HG03066 (cell line): ENCODE results near the gene ZNF17.
A peak's percentile ranks its signal among the peaks of the same experiment; 100 is the strongest.

Experiments
- ATAC-seq: cut with Tn5 transposase; IDR thresholded peaks from one replicate; pipeline ENCODE4 v1.9.1; 2021; ENCODE audit warnings: low read depth; ENCODE audit not compliant: unreplicated experiment

ZNF17 gene

GRCh38 chr19:57421037-57421436 lies 10.1 kb downstream of the ZNF17 start:
- no peak for ATAC-seq

DNA sequence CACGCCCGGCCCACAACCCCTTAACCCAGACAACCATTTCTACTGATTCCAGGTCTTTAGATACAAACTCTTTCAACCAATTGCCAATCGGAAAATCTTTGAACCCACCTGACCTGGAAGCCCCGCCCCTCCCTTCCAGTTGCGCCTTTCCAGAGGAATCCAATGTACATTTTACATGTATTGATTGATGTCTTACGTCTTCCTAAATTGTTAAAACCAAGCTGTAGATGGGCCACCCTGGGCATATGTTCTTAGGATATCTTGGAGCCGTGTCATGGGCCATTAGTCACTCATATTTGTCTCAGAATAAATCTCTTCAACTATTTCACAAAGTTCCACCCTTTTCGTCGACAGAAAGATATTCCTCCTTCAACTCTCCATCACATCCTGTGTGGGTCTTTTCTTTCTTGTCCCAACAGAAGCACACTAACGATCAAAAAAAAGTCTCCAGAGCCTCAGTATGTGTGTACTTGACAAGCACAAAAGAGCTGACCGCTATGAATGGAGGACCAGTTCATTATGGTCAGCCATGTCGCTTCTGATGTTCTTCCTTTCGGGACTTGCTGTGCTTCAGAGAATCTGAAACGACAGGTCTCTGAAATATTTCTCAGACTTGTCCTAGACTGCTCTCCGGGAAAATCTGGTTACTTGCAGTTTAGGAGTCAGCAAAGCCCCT lies 23.6 kb downstream of the ZNF17 start:
- ATAC-seq: no peak

DNA sequence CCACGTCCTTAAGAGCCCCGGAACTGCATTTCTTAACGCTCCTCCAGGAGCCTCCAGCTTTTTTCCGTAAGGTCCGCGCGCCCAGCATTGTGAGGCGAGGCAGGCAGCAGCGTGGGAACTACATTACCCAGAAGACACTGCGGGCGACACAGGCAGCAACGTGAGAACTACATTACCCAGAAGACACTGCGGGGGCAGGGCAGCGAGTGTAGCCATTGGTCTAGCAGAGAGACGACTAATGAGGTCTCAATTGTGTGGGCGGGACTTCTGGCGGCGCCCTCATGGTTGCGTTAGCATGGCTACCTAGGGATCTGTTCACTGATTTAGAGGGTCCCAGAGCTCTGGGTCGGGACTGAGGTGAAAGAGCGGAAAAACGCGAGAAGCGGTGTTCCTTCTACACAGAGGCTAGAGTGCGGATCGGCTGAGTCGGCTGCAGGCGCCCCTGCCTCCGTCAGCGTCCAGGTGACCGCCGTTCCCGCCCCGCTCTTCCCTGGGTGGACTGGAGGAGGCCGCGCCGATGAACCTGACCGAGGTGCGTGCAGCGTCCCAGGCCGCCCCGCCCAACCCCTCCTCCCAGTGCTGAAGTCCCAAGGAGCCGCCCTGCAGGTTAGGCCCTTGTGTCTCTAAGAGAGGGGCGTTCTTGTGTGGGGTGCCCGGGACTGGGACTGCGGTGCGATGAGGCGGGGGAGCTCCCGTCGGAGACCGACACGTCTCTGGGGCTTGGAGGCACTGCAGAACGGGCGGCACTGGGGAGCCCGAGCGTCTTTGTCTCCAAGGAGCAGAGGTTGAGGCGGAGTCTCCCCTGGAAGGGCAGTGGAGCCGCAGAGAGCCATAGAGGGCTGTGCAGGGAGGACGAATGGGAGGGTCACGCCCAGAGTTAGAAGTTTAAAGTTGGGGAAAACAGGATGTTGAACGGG lies 24.4 kb downstream of the ZNF17 start, which contains the start of gene ZNF749:
ZNF749 (plus strand) TSS at position 264 of the 917 bp plus-strand sequence; CDS start at position 518, 254 bp downstream.
- ATAC-seq: peak; percentile 96

- no peak for ATAC-seq
Observed at GRCh38 chr19:57436417-57436816, 25.5 kb downstream of the ZNF17 start.

DNA sequence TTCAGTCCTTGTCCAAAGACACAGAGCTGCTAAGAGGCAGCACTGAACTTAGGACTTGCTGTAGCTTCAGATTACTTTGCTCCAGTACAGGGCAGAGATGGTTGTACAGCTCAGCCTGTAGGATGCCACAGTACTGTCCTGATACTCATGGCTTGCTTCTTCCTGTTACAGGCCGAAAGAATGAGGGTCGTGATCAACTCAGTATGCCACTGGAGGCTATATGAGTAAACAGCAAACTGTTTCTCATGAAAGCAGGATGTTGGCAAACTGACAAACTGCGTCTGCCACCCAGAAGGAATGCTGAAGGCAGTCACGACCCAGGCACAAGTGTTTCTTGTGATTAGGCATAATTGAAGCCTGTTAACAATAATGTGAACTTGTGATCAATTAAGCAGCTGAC lies 27.0 kb downstream of the ZNF17 start:
- ATAC-seq: no peak

DNA sequence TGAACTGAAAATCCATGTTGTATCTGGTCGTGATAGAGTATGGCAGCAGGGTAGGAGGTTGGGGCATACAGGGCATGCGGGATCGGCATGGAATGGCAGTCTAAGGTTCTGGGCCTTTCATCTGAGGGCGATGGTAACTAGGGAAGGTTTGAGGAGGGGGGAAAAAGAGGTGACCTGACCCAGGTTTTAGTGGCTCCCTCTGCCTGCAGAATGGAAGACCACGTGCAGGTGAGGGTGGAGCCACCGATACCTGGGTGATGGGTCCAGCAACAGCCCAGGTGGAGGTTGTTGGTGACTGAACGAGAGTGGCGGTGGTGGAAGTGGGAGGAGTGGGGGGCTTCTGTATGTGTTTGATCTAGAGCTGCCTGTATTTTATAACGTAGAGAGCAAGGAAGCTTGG lies 28.0 kb downstream of the ZNF17 start:
- ATAC-seq: no peak

DNA sequence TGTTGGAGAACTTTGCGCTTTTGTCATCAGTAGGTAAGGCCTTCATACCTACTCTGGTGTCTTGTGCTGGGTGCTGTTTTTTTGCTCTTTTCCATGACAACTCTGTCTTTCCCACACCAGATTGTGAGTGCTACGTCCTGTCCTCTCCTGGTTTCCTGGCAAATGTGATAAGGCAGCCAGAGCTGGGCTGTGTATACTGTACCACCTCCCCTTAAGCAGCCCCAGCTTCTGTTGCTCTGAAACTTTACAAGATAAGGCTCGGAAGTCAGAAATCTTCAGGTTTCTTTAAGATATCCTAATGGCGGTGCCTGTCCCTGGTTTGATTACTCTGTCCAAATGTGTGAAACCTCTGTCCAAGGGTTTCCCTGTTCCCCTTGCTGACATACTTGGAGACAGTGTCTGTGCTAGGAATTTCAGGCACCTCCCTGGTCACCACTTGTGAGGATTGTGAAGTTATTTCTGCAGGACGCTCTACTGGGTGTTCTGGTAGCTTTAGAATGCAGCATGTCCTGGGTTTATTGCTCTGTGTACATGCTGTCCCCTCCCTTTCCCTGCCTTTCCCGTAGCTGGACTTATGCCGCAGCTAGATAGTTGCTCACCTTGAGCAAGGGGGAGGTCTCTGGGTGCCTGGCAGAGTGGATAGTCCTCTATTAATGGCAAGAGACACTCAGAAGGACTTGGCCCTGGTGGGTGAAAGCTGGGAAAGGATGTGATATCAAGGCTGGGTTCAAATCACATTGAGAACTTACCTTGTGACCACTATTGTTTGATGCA lies 31.2 kb downstream of the ZNF17 start:
- ATAC-seq: no peak

DNA sequence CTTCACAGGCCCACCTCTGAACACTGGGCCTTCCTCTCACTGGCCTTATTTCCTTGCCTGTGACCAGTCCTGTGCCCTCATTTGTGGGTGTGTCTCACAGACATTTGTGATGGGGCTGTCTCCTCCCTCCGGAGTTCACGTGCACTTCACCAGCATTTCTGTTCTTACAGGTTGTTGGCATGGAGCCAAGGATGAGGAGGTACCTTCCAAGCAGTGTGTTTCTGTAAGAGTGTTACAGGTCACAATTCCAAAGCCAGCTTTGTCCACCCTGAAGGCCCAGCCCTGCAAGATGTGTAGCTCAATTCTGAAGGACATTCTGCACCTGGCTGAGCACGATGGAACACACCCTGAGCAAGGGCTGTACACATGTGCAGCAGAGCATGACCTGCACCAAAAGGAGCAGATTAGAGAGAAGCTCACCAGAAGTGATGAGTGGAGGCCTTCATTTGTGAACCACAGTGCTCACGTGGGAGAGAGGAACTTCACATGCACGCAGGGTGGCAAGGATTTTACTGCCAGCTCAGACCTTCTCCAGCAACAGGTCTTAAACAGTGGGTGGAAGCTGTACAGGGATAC lies 32.2 kb downstream of the ZNF17 start:
- no peak for ATAC-seq

GRCh38 chr19:57452307-57452706 lies 41.3 kb downstream of the ZNF17 start:
- ATAC-seq: no peak

GRCh38 chr19:57465680-57466381 lies 54.9 kb downstream of the ZNF17 start:
- ATAC-seq: no peak

- no peak for ATAC-seq
Observed at GRCh38 chr19:57466489-57466888, 55.5 kb downstream of the ZNF17 start.
